Measurements from ENCODE around the gene BMPER.

BMPER gene

DNA sequence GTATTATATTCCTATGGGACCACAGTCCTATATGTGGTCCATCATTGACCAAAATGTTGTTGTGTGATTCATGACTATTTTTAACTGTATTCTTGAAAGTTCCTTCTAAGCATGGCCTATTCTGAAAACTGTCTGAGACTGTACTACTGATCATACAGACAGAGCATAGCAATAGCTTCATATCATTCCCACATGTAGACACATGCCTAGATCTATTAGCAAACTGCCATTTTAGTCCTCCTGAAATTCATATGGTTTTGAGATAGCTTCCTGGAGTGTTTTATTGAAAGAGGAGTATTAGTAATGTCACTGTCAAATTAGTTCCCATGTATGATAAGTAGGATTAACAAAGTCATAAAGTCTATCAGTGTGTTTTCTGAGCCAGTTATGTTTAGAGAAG is 157.5 kb downstream of the BMPER start:
- POLR2A ChIA-PET: no interaction called here
- no peak for DNase-seq (ENCODE audit: low read depth, low spot score)
- CTCF ChIA-PET: interaction anchor here (1.2 kb wide), 1 partner anchor 25 kb away, joined by 4 read pairs; no protein-coding TSS in a partner anchor
- TF ChIP-seq, protein P1, sequence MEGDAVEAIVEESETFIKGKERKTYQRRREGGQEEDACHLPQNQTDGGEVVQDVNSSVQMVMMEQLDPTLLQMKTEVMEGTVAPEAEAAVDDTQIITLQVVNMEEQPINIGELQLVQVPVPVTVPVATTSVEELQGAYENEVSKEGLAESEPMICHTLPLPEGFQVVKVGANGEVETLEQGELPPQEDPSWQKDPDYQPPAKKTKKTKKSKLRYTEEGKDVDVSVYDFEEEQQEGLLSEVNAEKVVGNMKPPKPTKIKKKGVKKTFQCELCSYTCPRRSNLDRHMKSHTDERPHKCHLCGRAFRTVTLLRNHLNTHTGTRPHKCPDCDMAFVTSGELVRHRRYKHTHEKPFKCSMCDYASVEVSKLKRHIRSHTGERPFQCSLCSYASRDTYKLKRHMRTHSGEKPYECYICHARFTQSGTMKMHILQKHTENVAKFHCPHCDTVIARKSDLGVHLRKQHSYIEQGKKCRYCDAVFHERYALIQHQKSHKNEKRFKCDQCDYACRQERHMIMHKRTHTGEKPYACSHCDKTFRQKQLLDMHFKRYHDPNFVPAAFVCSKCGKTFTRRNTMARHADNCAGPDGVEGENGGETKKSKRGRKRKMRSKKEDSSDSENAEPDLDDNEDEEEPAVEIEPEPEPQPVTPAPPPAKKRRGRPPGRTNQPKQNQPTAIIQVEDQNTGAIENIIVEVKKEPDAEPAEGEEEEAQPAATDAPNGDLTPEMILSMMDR (IDR thresholded peaks at IDR 0.05; ENCODE audit: insufficient read depth, low read length, missing control alignments): no peak
- no peak overlapping the region for H3K4me3 ChIP-seq (ENCODE audit: low read depth, low read length)

DNA sequence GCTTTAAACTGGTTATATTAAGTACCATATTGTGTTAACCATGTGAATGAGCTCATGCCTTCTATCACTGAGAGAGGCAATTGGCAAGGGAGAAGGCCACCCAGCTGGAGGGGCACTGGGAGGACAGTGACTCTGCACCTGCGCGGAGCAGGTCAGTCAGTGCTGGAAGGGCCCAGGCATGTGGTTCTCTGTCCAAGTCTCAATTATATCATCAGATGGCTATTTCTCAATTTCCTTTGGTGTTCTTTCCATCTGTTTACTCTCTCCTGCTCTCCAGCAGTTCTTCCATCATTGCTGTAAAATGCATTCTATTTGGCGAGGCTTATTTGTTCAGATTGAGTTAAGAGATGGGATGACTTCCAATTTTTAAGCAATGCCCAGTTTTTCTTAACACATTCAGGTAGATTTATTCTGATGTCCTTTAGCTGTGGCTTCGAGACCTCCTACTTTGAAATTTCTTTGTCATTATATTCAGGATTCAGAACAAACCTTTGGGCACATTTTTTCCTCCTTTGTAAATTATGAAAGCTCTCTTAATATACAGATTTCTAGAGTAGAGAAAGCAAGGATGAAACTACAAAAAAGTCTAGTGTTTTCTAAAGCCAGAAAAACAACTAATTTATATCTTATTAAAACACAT is 159.3 kb downstream of the BMPER start:
- DNase-seq (ENCODE audit: low read depth, low spot score): no peak
- ChIA-PET CTCF (interaction anchor here (0.6 to 1.6 kb wide), 6 partner anchors 9 to 879 kb away, joined by 3 to 8 read pairs (median 4); no protein-coding TSS in a partner anchor), POLR2A (no interaction called here)
- TF ChIP-seq, protein P1 (IDR thresholded peaks at IDR 0.05; ENCODE audit: insufficient read depth, low read length, missing control alignments): no peak
- no peak overlapping the region for H3K4me3 ChIP-seq (ENCODE audit: low read depth, low read length)

- H3K4me3 ChIP-seq (ENCODE audit: low read depth, low read length): no peak overlapping the region
- ChIA-PET POLR2A (interaction anchor here (1.1 kb wide), 1 partner anchor 161 kb away, joined by 3 read pairs; no protein-coding TSS in a partner anchor), CTCF (interaction anchor here (4.7 kb wide), 1 partner anchor 21 kb away, joined by 38 read pairs; no protein-coding TSS in a partner anchor)
- no peak for DNase-seq (ENCODE audit: low read depth, low spot score)
- TF ChIP-seq, protein P1 (IDR thresholded peaks at IDR 0.05; ENCODE audit: insufficient read depth, low read length, missing control alignments): no peak
These were observed 161.1 kb downstream of the BMPER start for GRCh38 chr7:34066411-34066810.

GRCh38 chr7:34067005-34067778 is 161.9 kb downstream of the BMPER start:
- H3K4me3 ChIP-seq (ENCODE audit: low read depth, low read length): no peak overlapping the region
- no peak for DNase-seq (ENCODE audit: low read depth, low spot score)

GRCh38 chr7:34069676-34070075 is 164.3 kb downstream of the BMPER start:
- DNase-seq (ENCODE audit: low read depth, low spot score): no peak
- no peak overlapping the region for H3K4me3 ChIP-seq (ENCODE audit: low read depth, low read length)
- ChIA-PET CTCF (interaction anchor here (1.0 to 4.7 kb wide), 8 partner anchors 8 to 826 kb away, joined by 3 to 38 read pairs (median 6); no protein-coding TSS in a partner anchor), POLR2A (interaction anchor here (0.9 kb wide), 1 partner anchor 9 kb away, joined by 3 read pairs; no protein-coding TSS in a partner anchor)
- TF ChIP-seq, protein P1 (IDR thresholded peaks at IDR 0.05; ENCODE audit: insufficient read depth, low read length, missing control alignments): no peak

More at GRCh38 chr7:34067005-34067778, 161.9 kb downstream of the BMPER start:
- ChIA-PET POLR2A (interaction anchor here (1.1 kb wide), 1 partner anchor 162 kb away, joined by 3 read pairs; no protein-coding TSS in a partner anchor), CTCF (interaction anchor here (0.8 to 4.7 kb wide), 4 partner anchors 13 to 84 kb away, joined by 3 to 38 read pairs (median 4); no protein-coding TSS in a partner anchor)
- TF ChIP-seq, protein P1 (IDR thresholded peaks at IDR 0.05; ENCODE audit: insufficient read depth, low read length, missing control alignments): no peak

All from AG04449 (cell line).